ENCODE data around the gene TRAPPC13. TPM values are rescaled to one million over a fixed set of nuclear protein-coding genes. Genes with fewer than 3 reads are reported as not detected.

The TRAPPC13 gene
- total and polyA plus RNA-seq, 2 of the 13 experiments (the other 11 are each of a cell fraction or from before 2014, with no cell fraction given) = 8.4 to 19.6 TPM

GRCh38 chr5:65695896-65696295, 71.1 kb downstream of the TRAPPC13 start:
- H3K36me3 ChIP-seq (replicated peaks in 1 of 2; ENCODE audit: control insufficient read depth in 1 of 2, insufficient read depth in 2 of 2, low read length in 2 of 2) = peaks cover 3 to 18% of the 10 kb centered on the region in 2 experiments; a peak in 2 of 5 replicates
- CTCF ChIA-PET (ENCODE audit: low intra/inter-chr PET ratio, low total read pairs) = no interaction called here
- intact Hi-C loops (cut with micrococcal nuclease; ENCODE audit: unreplicated experiment) (no loop called here), in situ Hi-C loops (cut with HindIII; ENCODE audit: extremely low pct_ligation_motif_present, low pct_unique_long_range_greater_than_20kb) (no loop called here)
- no peak for FAIRE-seq
- POLR2A ChIA-PET = no interaction called here
- H3K4me1 ChIP-seq (ENCODE audit: insufficient read depth, low read length) = no peaks in the 10 kb centered on the region
- no peak overlapping the region for H3K4me3 ChIP-seq (replicated peaks in 1 of 3; ENCODE audit: insufficient read depth in 1 of 3, low read depth in 2 of 3, low read length in 3 of 3)
- no peak overlapping the region for H3K27ac ChIP-seq (ENCODE audit: extremely low read length, insufficient read depth, low read length)
- no peak overlapping the region for H2AFZ ChIP-seq (ENCODE audit: low read length)
- WGBS (ENCODE audit: low lambda C conversion rate) = 91% methylated on average over 4 of the region's 4 CpGs
- H3K27me3 ChIP-seq (ENCODE audit: control insufficient read depth in 1 of 2, insufficient read depth in 2 of 2, low read length in 2 of 2) = no peaks in the 10 kb centered on the region
- H4K20me1 ChIP-seq (ENCODE audit: insufficient read depth, low read length) = no peaks in the 10 kb centered on the region
- TF ChIP-seq RFX5 (IDR thresholded peaks at IDR 0.05; ENCODE audit: low read depth, low read length) (no peak), TCF12 (IDR thresholded peaks at IDR 0.05) (no peak), TCF12 (CRISPR knock-in tag; IDR thresholded peaks at IDR 0.05) (no peak)
- DNase-seq (ENCODE audit: low spot score) = no peak
- ATAC-seq = no peak
- H3K9me3 ChIP-seq (ENCODE audit: low read length) = no peaks in the 10 kb centered on the region
- BruUV-seq (replicated peaks) = no TSS peak
- no peak overlapping the region for H3K4me2 ChIP-seq (ENCODE audit: low read depth, low read length)
- H3K79me2 ChIP-seq (ENCODE audit: insufficient read depth, low read length) = no peaks in the 10 kb centered on the region
- H3K9ac ChIP-seq (ENCODE audit: insufficient read depth, low read depth, low read length) = no peak overlapping the region

- Histone ChIP-seq H4K20me1 (ENCODE audit: insufficient read depth, low read length) (no peaks in the 10 kb centered on the region), H3K4me2 (ENCODE audit: low read depth, low read length) (no peak overlapping the region), H3K27ac (ENCODE audit: extremely low read length, insufficient read depth, low read length) (no peak overlapping the region), H3K9me3 (ENCODE audit: low read length) (no peaks in the 10 kb centered on the region), H3K27me3 (ENCODE audit: control insufficient read depth in 1 of 2, insufficient read depth in 2 of 2, low read length in 2 of 2) (no peaks in the 10 kb centered on the region), H3K9ac (ENCODE audit: insufficient read depth, low read depth, low read length) (no peak overlapping the region), H3K36me3 (replicated peaks in 1 of 2; ENCODE audit: control insufficient read depth in 1 of 2, insufficient read depth in 2 of 2, low read length in 2 of 2) (peaks cover 3 to 15% of the 10 kb centered on the region in 2 experiments; a peak in 2 of 5 replicates), H3K79me2 (ENCODE audit: insufficient read depth, low read length) (no peaks in the 10 kb centered on the region), H3K4me1 (ENCODE audit: insufficient read depth, low read length) (peaks cover 3% of the 10 kb centered on the region), H2AFZ (ENCODE audit: low read length) (no peak overlapping the region), H3K4me3 (replicated peaks in 1 of 3; ENCODE audit: insufficient read depth in 1 of 3, low read depth in 2 of 3, low read length in 3 of 3) (no peak overlapping the region)
- DNase-seq (ENCODE audit: low spot score) (no peak), ATAC-seq (no peak), FAIRE-seq (no peak)
- BruUV-seq (replicated peaks) = no TSS peak
- ChIA-PET CTCF (ENCODE audit: low intra/inter-chr PET ratio, low total read pairs) (no interaction called here), POLR2A (no interaction called here)
- intact Hi-C loops (cut with micrococcal nuclease; ENCODE audit: unreplicated experiment) = no loop called here
- TF ChIP-seq KLF12 (CRISPR knock-in tag; IDR thresholded peaks at IDR 0.05; ENCODE audit: borderline replicate concordance) = no peak
- no peak for TF ChIP-seq ZNF737 (CRISPR knock-in tag; IDR thresholded peaks at IDR 0.05; ENCODE audit: borderline replicate concordance)
- no peak for TF ChIP-seq PBX3 (CRISPR knock-in tag; IDR thresholded peaks at IDR 0.05; ENCODE audit: borderline replicate concordance)
- TF ChIP-seq SRSF1 (optimal IDR thresholded peaks at IDR 0.05; ENCODE audit: low read depth, low read length) = no peak
- in situ Hi-C loops (cut with HindIII; ENCODE audit: extremely low pct_ligation_motif_present, low pct_unique_long_range_greater_than_20kb) = no loop called here
Observed at GRCh38 chr5:65696892-65697291, 72.1 kb downstream of the TRAPPC13 start.
